GM12878 (cell line): ENCODE results near the gene SBF2.

Experiments
- BRCA1 ChIP-seq: IDR thresholded peaks from 2 replicates; pipeline ENCODE4 v1.6.1; 2011; ENCODE audit warnings: low read depth, low read length, improper control_type of control experiment
- IKZF1 ChIP-seq: fragments of 450-650 bp; conservative IDR thresholded peaks from 2 replicates; pipeline ENCODE4 v1.6.1; 2017; ENCODE audit warnings: antibody characterized with exemption, mild to moderate bottlenecking
- POLR2AphosphoS5 ChIP-seq: IDR thresholded peaks from 2 replicates; pipeline ENCODE4 v1.6.1; 2011; ENCODE audit warnings: mild to moderate bottlenecking, low read length, inconsistent platforms
- TAF1 ChIP-seq: IDR thresholded peaks from 2 replicates; pipeline ENCODE4 v1.6.1; 2011; ENCODE audit warnings: mild to moderate bottlenecking, low read depth, low read length, borderline replicate concordance
- TCF7 ChIP-seq: IDR thresholded peaks from 2 replicates; pipeline ENCODE4 v1.6.1; 2014; ENCODE audit warnings: antibody characterized with exemption, borderline replicate concordance
- YY1 ChIP-seq: IDR thresholded peaks from 2 replicates; pipeline ENCODE4 v1.6.1; 2011; ENCODE audit warnings: low read depth, mild to moderate bottlenecking, low read length
- TF ChIP-seq, protein P1 (sequence below): IDR thresholded peaks from 2 replicates; pipeline ENCODE4 v1.6.1; 2012; ENCODE audit warnings: low read depth, low read length, improper control_type of control experiment

DNA sequence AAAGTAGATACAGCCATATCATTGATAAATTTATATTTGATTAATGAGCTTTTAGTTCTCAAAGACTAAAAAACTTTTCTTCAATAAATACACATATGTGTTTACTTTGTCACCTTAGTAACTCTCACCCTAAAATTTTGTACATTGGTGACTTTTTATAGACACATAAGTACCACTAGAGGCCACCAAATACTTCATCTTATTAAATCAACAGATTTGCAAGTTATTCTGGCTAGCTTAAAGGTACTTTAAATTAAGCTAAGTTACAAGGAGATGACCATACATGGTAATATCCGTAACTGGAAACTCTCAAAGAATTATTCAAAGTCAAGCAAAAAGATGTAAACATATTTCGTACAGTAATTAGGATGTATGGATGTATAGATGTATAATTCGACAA is 112.2 kb downstream of the SBF2 start:
- TF ChIP-seq TCF7: no peak
- TF ChIP-seq POLR2AphosphoS5: no peak
- TF ChIP-seq, protein P1, sequence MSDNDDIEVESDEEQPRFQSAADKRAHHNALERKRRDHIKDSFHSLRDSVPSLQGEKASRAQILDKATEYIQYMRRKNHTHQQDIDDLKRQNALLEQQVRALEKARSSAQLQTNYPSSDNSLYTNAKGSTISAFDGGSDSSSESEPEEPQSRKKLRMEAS: no peak
- TF ChIP-seq IKZF1: no peak
- no peak for TF ChIP-seq TAF1
- TF ChIP-seq BRCA1: no peak
- TF ChIP-seq YY1: no peak
